ENCODE results near the gene RAB11FIP4. TPM values are rescaled to one million over a fixed set of nuclear protein-coding genes. Genes with fewer than 3 reads are reported as not detected.

Gene RAB11FIP4
- total RNA-seq, 1 experiment from 2014 or later: 54.9 TPM

DNA sequence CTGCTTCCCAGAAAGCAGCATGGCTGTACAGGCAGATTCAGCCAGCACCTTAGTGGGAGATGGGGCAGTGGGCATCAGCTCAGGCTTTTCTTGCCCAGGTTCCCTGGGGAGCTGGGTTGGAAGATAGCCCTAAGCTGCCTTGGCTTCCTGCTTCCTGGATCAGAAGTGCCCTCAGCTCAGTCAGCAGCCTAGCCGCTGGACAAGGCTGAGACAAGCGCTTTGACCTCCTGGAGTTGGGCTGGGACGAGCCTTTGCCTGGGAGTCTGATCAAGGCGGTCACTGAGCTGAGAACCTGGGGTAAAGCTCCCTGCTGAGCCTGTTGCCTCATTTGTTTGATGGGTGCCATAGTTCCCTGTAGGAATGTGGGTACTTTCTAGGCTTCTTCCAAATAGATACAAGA lies 190.0 kb downstream of the RAB11FIP4 start (continued):
- TF ChIP-seq MXD4 (CRISPR knock-in tag; IDR thresholded peaks at IDR 0.05; ENCODE audit: borderline replicate concordance): no peak
- no peak for TF ChIP-seq ZNF317 (CRISPR knock-in tag; IDR thresholded peaks at IDR 0.05; ENCODE audit: borderline replicate concordance, low read depth)
- TF ChIP-seq, protein P1, sequence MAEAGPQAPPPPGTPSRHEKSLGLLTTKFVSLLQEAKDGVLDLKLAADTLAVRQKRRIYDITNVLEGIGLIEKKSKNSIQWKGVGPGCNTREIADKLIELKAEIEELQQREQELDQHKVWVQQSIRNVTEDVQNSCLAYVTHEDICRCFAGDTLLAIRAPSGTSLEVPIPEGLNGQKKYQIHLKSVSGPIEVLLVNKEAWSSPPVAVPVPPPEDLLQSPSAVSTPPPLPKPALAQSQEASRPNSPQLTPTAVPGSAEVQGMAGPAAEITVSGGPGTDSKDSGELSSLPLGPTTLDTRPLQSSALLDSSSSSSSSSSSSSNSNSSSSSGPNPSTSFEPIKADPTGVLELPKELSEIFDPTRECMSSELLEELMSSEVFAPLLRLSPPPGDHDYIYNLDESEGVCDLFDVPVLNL (CRISPR knock-in tag; IDR thresholded peaks at IDR 0.05; ENCODE audit: borderline replicate concordance, low read depth): no peak

GRCh38 chr17:31582151-31582907 lies 190.9 kb downstream of the RAB11FIP4 start:
- POLR2A ChIA-PET: no interaction called here
- no peak for ATAC-seq
- H3K27me3 Mint-ChIP-seq (ENCODE audit: low read depth): no peaks in the 10 kb centered on the region
- no peak overlapping the region for H3K4me3 Mint-ChIP-seq
- no peaks in the 10 kb centered on the region for H3K36me3 Mint-ChIP-seq
- no peak for DNase-seq (ENCODE audit: low spot score)
- H3K27ac Mint-ChIP-seq: no peak overlapping the region
- no peaks in the 10 kb centered on the region for H3K4me1 Mint-ChIP-seq
- no peak for TF ChIP-seq ZNF425 (CRISPR knock-in tag; conservative IDR thresholded peaks at IDR 0.05)
- TF ChIP-seq, protein P2, sequence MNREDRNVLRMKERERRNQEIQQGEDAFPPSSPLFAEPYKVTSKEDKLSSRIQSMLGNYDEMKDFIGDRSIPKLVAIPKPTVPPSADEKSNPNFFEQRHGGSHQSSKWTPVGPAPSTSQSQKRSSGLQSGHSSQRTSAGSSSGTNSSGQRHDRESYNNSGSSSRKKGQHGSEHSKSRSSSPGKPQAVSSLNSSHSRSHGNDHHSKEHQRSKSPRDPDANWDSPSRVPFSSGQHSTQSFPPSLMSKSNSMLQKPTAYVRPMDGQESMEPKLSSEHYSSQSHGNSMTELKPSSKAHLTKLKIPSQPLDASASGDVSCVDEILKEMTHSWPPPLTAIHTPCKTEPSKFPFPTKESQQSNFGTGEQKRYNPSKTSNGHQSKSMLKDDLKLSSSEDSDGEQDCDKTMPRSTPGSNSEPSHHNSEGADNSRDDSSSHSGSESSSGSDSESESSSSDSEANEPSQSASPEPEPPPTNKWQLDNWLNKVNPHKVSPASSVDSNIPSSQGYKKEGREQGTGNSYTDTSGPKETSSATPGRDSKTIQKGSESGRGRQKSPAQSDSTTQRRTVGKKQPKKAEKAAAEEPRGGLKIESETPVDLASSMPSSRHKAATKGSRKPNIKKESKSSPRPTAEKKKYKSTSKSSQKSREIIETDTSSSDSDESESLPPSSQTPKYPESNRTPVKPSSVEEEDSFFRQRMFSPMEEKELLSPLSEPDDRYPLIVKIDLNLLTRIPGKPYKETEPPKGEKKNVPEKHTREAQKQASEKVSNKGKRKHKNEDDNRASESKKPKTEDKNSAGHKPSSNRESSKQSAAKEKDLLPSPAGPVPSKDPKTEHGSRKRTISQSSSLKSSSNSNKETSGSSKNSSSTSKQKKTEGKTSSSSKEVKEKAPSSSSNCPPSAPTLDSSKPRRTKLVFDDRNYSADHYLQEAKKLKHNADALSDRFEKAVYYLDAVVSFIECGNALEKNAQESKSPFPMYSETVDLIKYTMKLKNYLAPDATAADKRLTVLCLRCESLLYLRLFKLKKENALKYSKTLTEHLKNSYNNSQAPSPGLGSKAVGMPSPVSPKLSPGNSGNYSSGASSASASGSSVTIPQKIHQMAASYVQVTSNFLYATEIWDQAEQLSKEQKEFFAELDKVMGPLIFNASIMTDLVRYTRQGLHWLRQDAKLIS (CRISPR knock-in tag; IDR thresholded peaks at IDR 0.05; ENCODE audit: borderline replicate concordance): no peak
- TF ChIP-seq CREM (CRISPR knock-in tag; IDR thresholded peaks at IDR 0.05): no peak
- CTCF ChIA-PET: interaction anchor here (0.9 to 2.4 kb wide), 3 partner anchors 25 to 260 kb away, joined by 3 to 10 read pairs (median 5); no protein-coding TSS in a partner anchor
- peaks cover 4% of the 10 kb centered on the region for H3K9me3 Mint-ChIP-seq

- H3K9me3 Mint-ChIP-seq: peaks cover 4% of the 10 kb centered on the region
- no peak overlapping the region for H3K27ac Mint-ChIP-seq
- DNase-seq (ENCODE audit: low spot score): no peak
- no peaks in the 10 kb centered on the region for H3K4me1 Mint-ChIP-seq
- H3K36me3 Mint-ChIP-seq: no peaks in the 10 kb centered on the region
- POLR2A ChIA-PET: interaction anchor here (0.6 to 0.7 kb wide), 2 partner anchors 13 to 215 kb away, joined by 3 to 4 read pairs; no protein-coding TSS in a partner anchor
- CTCF ChIA-PET: no interaction called here
- H3K4me3 Mint-ChIP-seq: no peak overlapping the region
- H3K27me3 Mint-ChIP-seq (ENCODE audit: low read depth): no peaks in the 10 kb centered on the region
- ATAC-seq: no peak
- TF ChIP-seq KAT7 (CRISPR knock-in tag; IDR thresholded peaks at IDR 0.05; ENCODE audit: borderline replicate concordance): no peak
- TF ChIP-seq ZNF317 (CRISPR knock-in tag; IDR thresholded peaks at IDR 0.05; ENCODE audit: borderline replicate concordance, low read depth): no peak
- no peak for TF ChIP-seq CREB1 (CRISPR knock-in tag; IDR thresholded peaks at IDR 0.05)
- TF ChIP-seq NFYB (CRISPR knock-in tag; conservative IDR thresholded peaks at IDR 0.05; ENCODE audit: low read depth): no peak
- no peak for TF ChIP-seq ETV6 (CRISPR knock-in tag; IDR thresholded peaks at IDR 0.05)
- TF ChIP-seq NFE2L1 (CRISPR knock-in tag; IDR thresholded peaks at IDR 0.05): no peak
- TF ChIP-seq TCF7 (CRISPR knock-in tag; IDR thresholded peaks at IDR 0.05; ENCODE audit: low read depth): no peak
- TF ChIP-seq ZNF396 (CRISPR knock-in tag; IDR thresholded peaks at IDR 0.05; ENCODE audit: borderline replicate concordance): no peak
- TF ChIP-seq NR1H2 (CRISPR knock-in tag; IDR thresholded peaks at IDR 0.05): no peak
- TF ChIP-seq, protein P3, sequence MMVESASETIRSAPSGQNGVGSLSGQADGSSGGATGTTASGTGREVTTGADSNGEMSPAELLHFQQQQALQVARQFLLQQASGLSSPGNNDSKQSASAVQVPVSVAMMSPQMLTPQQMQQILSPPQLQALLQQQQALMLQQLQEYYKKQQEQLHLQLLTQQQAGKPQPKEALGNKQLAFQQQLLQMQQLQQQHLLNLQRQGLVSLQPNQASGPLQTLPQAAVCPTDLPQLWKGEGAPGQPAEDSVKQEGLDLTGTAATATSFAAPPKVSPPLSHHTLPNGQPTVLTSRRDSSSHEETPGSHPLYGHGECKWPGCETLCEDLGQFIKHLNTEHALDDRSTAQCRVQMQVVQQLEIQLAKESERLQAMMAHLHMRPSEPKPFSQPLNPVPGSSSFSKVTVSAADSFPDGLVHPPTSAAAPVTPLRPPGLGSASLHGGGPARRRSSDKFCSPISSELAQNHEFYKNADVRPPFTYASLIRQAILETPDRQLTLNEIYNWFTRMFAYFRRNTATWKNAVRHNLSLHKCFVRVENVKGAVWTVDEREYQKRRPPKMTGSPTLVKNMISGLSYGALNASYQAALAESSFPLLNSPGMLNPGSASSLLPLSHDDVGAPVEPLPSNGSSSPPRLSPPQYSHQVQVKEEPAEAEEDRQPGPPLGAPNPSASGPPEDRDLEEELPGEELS (CRISPR knock-in tag; IDR thresholded peaks at IDR 0.05): no peak
- no peak for TF ChIP-seq MAX (CRISPR knock-in tag; IDR thresholded peaks at IDR 0.05)
- TF ChIP-seq, protein P4, sequence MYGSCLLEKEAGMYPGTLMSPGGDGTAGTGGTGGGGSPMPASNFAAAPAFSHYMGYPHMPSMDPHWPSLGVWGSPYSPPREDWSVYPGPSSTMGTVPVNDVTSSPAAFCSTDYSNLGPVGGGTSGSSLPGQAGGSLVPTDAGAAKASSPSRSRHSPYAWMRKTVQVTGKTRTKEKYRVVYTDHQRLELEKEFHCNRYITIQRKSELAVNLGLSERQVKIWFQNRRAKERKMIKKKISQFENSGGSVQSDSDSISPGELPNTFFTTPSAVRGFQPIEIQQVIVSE (CRISPR knock-in tag; IDR thresholded peaks at IDR 0.05; ENCODE audit: borderline replicate concordance): no peak
- no peak for TF ChIP-seq IRF2 (CRISPR knock-in tag; IDR thresholded peaks at IDR 0.05; ENCODE audit: borderline replicate concordance, low read depth)
- TF ChIP-seq SMAD3 (CRISPR knock-in tag; IDR thresholded peaks at IDR 0.05; ENCODE audit: borderline replicate concordance): no peak
- TF ChIP-seq, protein P5, sequence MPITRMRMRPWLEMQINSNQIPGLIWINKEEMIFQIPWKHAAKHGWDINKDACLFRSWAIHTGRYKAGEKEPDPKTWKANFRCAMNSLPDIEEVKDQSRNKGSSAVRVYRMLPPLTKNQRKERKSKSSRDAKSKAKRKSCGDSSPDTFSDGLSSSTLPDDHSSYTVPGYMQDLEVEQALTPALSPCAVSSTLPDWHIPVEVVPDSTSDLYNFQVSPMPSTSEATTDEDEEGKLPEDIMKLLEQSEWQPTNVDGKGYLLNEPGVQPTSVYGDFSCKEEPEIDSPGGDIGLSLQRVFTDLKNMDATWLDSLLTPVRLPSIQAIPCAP (CRISPR knock-in tag; IDR thresholded peaks at IDR 0.05): no peak
These were observed 192.4 kb downstream of the RAB11FIP4 start for GRCh38 chr17:31583772-31584356.

Measured in WTC11 (cell line).